ENCODE data around the gene AAK1.

DNA sequence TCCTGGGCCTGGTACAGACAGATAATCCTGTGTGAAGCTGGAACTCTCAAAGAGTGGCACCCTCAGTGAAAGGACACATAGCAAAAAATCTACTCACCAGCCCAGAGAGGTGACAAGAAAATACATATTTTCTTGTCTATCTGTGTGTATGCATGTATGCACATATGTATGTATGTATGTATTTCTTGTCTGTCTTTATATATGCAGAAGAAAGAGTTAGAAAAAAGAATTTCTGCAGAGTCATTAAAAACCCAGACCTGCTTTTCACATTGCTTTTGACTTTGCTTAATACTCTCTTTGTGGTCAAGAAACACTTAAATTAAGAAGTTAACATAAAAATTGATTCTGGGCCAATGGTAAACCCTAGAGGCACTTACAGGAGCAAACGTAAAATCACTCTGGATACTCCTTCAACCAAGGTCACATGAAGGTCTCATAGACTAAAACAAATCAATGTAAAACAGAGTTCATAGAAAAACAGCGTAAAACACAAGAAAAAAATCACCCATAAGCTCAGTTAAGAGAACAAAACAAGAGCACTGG is 16.5 kb upstream of the AAK1 start:
- TF ChIP-seq CTCF (IDR thresholded peaks at IDR 0.05) (no peak), POLR2A (IDR thresholded peaks at IDR 0.05) (no peak)
